HEK293 (cell line): ENCODE data around the gene LYSMD2.

Experiments
- SP2 ChIP-seq: fragments of 450-650 bp; formaldehyde crosslinking; IDR thresholded peaks from 2 replicates; pipeline ENCODE4 v1.5.1; 2016; ENCODE audit warnings: missing biosample characterization, missing genetic modification characterization
- ZBTB8A ChIP-seq: fragments of 450-650 bp; formaldehyde crosslinking; IDR thresholded peaks from 2 replicates; pipeline ENCODE4 v1.5.1; 2016; ENCODE audit warnings: missing biosample characterization, missing genetic modification characterization
- ZNF24 ChIP-seq: fragments of 450-650 bp; formaldehyde crosslinking; IDR thresholded peaks from 2 replicates; pipeline ENCODE4 v1.5.1; 2016; ENCODE audit warnings: missing biosample characterization, missing genetic modification characterization

GRCh38 chr15:51687565-51687964 lies 49.9 kb downstream of the LYSMD2 start:
- TF ChIP-seq SP2 (tag by site-specific recombination) (no peak), ZNF24 (tag by site-specific recombination) (no peak), ZBTB8A (tag by site-specific recombination) (no peak)
